ENCODE measurements around the gene OSBPL1A.
A peak's percentile ranks its signal among the peaks of the same experiment; 100 is the strongest.

DNA sequence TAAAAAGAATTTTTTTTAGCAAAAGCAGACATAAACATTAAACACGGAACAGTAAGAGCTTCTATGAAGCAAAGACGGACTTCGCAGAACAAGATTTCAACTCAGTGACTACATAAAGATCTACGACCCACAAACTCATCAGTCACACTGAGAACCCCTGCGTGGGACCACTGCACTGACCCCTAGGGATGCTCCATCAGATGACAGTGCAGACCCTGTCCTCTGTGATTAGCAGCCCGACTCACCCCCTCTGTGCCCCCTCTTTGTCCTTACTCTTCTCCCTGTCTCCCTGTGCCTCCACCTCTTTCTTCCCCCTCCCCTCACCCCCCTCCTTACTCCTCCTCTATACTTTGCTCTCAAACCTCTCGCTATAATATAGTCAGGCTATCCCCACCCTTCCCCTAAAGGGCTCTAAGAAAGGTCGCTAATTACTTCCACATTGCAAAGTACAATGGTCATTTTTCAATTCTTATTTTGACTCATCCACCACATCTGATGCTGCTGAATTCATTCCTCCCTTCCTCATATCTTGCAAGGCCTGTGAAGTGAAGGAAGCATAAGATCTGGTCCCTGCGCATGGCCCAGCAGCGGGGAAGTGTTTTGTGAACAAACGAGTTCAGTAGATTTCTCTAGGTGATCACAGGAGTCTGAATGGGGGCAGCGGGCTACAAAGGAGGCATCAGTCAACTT, 169.5 kb downstream of the OSBPL1A start:
- TF ChIP-seq POLR2A (IDR thresholded peaks at IDR 0.05), result peak; percentile 22 to 23
- TF ChIP-seq, protein P1, sequence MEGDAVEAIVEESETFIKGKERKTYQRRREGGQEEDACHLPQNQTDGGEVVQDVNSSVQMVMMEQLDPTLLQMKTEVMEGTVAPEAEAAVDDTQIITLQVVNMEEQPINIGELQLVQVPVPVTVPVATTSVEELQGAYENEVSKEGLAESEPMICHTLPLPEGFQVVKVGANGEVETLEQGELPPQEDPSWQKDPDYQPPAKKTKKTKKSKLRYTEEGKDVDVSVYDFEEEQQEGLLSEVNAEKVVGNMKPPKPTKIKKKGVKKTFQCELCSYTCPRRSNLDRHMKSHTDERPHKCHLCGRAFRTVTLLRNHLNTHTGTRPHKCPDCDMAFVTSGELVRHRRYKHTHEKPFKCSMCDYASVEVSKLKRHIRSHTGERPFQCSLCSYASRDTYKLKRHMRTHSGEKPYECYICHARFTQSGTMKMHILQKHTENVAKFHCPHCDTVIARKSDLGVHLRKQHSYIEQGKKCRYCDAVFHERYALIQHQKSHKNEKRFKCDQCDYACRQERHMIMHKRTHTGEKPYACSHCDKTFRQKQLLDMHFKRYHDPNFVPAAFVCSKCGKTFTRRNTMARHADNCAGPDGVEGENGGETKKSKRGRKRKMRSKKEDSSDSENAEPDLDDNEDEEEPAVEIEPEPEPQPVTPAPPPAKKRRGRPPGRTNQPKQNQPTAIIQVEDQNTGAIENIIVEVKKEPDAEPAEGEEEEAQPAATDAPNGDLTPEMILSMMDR (IDR thresholded peaks at IDR 0.05), result no peak

All from Peyer's patch (tissue), 4 donors.